ENCODE results near the gene BRI3BP.

The BRI3BP gene, protein sequence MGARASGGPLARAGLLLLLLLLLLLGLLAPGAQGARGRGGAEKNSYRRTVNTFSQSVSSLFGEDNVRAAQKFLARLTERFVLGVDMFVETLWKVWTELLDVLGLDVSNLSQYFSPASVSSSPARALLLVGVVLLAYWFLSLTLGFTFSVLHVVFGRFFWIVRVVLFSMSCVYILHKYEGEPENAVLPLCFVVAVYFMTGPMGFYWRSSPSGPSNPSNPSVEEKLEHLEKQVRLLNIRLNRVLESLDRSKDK

DNA sequence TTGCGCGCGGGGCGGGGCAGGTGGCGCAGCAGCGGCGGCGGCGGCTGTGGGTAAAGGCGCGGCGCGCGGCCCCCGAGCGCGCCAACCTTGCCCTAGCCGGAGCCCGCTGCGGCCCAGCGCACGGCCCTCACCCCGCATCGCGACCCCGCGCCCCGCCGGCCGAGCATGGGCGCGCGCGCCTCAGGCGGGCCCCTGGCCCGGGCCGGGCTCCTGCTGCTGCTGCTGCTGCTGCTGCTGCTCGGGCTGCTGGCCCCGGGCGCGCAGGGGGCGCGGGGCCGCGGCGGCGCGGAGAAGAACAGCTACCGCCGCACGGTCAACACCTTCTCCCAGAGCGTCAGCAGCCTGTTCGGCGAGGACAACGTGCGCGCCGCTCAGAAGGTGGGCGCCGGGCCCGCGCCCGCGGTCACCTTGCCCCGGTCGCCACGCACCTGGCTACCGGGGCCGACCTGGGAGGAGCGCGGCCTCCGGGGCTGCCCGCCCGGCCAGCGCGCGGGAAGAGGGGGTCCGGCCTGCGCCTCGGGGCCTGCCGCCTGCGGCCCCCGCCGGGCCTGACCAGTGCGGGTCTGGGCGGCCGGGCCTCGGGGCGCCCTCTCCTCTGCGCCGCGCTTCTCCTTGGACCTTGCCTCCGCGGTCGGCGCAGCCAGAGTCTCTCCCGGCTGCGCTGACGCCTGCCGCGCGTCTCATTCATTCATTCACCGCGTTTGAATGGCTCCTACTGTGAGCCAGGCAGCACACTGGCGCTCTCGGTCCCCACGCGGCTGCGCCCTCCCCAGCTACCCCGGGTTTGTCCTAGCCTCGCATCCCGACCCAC, at the start of gene BRI3BP:
Gene BRI3BP, plus strand, starts transcription at position 20 of the 811 bp plus-strand sequence. Its CDS starts 146 bp downstream, at position 166.
- DNase-seq (ENCODE audit: extremely low read depth in 1 of 2, low read depth in 1 of 2) = peak in 1 of 2 donors; percentile 5

DNA sequence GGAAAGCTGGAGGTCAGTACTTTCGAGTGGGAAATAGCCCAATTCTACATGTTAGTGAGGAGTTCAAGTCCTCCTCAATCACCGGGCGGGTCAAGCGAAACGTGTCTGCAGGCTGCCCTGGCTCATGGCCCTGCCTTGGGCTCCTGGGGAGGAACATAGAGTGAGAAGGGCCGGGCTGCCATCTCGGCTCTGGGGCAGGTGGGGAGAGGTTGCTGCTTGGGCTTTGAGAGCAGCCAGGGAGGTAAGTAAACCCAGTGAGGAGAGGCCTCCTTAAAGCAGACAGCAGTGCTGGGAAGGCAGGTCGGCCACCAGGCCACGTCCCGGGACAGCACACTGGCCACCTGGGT, 47.0 kb upstream of the BRI3BP start:
- no peak for DNase-seq (ENCODE audit: extremely low read depth in 1 of 2, low read depth in 1 of 2)

DNA sequence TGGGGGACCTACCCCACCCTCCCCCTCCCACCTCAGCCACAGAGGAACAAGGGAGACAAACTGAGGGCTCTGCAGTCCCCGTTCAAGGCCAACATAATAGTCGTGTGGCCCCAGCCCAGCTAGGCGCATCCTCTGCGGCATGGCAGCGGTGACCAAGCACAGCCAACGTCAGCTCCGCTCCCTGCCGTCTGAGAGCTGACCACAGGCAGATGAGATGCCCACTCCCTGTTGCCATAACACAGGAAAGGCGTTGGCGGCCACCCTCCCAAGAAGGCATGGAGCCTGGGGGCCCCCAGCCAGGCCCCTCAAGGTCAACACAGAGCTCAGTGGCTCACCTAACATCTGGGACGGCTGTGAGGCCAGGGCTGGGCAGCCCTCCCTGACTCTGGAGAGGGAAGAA, 46.4 kb upstream of the BRI3BP start:
- DNase-seq (ENCODE audit: extremely low read depth in 1 of 2, low read depth in 1 of 2) = no peak

DNA sequence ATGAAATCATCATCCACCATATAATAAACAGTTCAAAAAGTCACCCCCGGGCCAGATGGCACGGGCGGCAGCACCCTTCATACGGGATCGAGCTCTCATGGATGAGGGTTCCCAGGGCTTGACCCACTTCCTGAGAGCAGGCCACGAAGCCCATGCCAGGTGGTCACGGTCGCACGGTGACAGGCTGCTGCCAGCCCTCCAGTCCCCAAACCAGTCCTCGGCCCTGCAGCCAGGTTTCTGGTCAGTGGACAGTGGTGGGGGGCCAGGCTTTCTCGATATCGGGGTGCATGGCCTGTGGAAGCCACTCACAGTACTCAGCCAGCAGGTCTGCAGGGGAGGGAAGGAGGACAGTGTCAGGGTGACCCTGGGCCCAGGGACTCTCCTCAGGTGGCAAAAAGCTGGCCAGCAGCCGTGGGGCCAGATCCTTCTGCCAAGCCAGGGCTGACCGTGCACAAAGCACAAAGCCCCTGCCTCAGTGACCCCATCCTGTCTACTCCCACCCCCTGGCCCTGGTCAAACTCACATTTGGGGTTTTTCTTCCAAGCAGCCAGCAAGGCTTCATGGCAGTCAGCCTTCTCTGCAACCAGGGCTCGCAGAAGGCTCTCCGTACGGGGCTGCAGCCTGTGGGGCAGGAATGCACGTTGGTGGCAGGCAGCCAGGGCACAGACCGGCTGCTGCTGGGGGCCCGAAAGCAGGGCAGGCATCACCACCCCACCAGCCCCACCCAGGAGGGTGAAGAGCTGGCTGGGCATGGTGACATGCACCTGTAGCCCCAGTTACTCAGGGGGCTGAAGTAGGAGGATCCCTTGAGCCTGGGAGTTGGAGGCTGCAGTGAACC, 45.7 kb upstream of the BRI3BP start:
- no peak for DNase-seq (ENCODE audit: extremely low read depth in 1 of 2, low read depth in 1 of 2)

DNA sequence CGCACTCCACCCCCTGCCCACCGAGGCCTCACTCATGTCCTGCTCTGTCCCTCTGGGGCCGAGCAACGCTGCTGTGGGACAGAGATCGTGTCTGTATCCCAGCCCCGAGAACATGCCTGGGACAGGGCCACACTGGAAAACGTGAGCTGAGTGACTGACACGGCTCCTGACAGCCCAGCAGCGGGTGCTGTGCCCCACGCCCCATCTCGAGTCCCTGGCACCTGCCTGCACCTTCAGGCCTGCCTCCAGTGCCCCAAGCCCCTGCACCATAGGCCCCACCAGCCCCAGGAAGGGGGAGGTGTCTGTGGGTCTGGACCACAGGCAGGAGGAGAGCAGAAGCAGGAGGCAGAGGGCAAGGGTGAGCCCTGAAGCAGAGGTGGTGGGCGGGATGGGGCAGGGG, 44.4 kb upstream of the BRI3BP start:
- no peak for DNase-seq (ENCODE audit: extremely low read depth in 1 of 2, low read depth in 1 of 2)

DNA sequence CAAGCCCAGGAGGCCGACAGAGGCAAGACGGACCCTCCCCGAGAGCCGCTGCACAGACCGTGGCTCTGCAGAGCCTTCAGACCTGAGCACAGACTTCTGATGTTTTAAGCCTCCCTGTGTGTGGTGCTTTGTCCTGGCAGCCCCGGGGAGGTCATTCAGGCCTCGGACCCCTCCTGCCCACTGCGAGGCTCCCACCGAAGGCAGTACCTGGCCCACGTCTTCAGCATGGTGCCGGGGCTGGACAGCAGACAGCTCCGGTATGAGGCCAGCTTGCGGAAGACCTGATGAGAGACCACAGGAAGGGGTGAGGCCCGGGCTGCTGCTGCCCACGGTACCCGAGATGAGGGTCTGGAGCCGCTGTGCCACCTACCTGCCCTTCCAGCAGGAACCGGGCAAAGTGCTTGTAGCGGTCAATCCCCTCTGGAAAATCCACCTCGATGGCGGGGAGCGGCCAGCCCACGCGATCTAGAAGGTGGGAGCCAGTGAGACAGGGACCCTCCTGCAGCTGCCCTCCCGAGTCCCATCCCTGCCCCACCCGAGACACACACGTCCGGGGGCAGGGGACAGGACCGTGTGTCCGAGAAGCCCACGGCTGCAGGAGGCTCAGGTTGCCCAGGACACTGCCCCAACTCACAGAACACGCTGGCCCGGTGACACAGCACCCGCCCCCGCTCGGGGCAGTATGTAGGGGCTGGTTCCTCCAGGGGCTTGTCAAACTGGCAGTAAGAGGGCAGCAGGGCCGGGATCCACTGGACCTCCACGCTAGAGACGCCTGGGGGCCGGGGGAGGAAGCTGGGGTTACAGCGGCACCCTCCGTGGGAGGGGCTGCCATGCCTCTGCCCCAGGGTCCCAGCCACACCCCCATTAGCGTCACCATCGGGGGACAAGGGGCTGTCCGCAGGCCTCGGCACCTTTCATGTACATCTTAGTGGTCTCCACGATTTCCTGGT, 43.4 kb upstream of the BRI3BP start:
- no peak for DNase-seq (ENCODE audit: extremely low read depth in 1 of 2, low read depth in 1 of 2)

DNA sequence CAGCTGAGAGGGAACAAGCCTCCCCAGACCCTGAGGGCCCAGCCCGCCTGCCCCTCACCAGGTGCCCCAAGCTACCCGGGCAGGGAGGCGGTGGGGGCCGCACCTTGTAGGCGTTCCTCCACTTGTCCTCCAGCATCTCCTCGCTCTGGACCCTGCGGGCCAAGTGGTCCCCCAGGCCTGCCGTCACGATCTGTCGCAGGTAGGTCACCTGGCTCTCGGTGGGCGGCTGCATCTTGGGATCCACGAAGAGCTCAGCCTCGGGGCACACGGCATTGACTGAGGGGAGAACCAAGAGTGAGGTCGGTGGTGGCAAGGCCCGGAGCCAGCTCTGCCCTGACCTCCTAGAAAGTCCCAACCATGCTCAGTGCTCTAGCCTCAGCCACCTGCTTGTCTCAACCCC, 41.1 kb upstream of the BRI3BP start:
- DNase-seq (ENCODE audit: extremely low read depth in 1 of 2, low read depth in 1 of 2) = no peak

DNA sequence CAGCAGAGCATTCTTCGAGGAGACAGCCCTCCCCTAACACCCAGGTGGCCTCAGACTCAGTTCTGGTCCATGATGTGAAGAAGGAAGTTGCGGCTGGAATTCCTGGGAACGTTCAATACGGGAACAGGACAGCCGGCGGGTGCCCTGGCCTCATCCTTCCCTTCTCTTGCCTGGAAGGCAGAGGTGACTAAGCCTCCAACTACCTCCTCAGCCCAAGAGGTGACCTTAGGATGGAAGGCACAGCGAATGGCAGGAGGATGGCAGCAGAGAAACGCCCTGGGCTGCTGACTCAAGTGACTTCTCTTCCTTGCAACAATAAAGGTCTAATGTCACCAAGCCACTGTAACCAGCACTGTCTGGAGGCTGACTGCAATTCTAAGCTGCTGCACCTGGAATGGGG, 40.6 kb upstream of the BRI3BP start:
- no peak for DNase-seq (ENCODE audit: extremely low read depth in 1 of 2, low read depth in 1 of 2)

DNA sequence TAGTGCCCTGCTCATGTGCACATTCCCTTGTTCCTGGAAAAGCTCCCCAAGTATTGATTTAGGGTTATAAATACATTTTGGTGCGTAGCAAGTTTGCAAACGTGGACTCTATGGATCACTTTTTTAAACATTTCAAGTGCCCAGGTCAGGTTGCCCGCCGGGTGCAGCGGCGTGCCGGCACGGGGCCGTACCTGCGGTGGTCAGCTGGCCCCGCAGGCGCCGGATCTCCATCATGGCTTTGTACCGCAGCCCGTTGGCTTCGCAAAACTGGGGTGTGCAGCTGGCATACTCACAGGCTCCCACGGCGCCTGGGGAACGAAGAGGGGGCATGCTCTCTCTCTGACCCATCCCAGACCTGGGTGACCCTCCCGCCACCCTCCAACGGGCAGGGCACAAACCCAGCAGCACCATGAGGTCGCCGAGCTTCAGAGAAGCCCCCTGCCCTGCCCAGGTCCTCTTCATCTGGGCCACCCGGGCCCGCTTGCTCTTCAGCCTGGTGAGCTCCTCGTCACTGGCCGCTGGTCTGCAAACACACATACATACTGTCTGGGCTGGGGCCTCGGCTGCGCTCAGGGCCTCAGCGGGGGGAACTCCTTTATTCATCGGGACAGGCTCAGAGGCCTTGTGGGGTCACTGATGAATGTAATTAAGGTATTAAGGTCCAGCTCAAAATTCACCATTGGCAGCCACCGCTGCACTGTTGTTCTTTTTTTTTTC, 39.6 kb upstream of the BRI3BP start:
- no peak for DNase-seq (ENCODE audit: extremely low read depth in 1 of 2, low read depth in 1 of 2)

DNA sequence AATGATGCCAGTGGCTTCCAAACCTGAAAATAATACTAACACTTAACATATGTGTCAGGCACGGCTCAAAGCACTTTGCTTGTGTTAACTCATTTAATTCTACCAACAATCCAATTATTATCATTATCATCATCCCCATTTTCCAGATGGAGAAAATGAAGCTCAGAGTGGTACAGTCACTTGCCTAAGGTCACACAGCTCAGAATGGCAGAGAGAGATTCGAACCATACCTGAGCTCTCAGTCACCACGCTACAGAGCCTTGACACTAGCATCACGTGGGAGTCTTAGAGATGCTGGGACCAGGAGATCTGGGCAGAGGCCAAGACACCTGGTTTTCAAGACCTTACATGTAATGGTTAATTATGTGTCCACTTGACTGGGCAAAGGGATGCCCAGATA, 38.7 kb upstream of the BRI3BP start:
- no peak for DNase-seq (ENCODE audit: extremely low read depth in 1 of 2, low read depth in 1 of 2)

DNA sequence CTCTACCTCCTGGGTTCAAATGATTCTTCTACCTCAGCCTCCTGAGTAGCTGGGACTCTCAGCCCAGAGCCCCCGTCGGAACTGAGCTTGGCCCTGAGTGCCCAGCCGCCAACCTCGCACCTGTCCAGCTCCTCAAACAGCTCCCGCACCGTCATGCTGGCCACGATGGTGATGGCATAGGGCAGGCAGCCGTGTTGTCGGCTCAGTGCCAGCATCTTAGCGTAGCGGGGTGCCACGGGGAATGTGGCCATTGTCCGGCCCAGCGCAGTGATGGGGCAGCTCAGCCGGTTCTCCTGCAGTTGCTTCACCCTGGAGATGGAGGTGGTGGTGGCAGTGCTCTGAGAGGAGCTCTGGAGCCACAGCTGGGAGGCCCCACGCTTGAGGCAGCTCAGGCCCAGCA, 36.9 kb upstream of the BRI3BP start:
- no peak for DNase-seq (ENCODE audit: extremely low read depth in 1 of 2, low read depth in 1 of 2)

DNA sequence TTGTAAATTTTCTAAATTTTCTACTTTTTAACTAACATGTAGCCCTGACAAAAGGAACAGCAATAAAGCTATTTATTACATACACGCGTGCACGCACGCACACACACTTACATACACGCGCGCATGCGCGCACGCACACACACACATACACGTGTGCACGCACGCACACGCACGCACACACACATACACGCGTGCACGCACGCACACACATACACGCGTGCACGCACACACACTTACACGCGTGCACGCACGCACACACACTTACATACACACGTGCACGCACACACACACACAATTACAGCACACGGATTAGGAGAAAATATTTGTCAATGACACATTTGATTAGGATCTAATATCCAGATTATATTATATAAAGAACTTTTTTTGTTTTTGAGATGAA, 32.4 kb upstream of the BRI3BP start:
- no peak for DNase-seq (ENCODE audit: extremely low read depth in 1 of 2, low read depth in 1 of 2)

DNA sequence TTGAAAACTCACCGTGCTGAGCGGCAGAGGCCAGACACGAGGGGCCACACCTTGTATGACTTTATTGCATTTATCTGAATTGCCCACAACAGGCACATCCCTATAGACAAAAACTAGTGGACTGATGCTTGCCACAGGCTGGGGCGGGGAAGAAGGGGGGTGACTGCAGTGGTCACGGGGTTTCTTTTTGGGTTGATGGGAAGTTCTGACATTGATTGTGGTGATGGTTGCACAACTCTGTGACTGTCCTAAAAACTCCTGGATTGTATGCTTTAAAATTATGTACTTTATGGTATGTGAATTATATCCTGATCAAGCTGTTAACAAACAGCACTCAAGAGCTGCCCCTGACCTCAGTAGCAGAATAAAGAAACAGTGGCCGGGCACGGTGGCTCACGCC, 30.2 kb upstream of the BRI3BP start:
- DNase-seq (ENCODE audit: extremely low read depth in 1 of 2, low read depth in 1 of 2) = no peak

DNA sequence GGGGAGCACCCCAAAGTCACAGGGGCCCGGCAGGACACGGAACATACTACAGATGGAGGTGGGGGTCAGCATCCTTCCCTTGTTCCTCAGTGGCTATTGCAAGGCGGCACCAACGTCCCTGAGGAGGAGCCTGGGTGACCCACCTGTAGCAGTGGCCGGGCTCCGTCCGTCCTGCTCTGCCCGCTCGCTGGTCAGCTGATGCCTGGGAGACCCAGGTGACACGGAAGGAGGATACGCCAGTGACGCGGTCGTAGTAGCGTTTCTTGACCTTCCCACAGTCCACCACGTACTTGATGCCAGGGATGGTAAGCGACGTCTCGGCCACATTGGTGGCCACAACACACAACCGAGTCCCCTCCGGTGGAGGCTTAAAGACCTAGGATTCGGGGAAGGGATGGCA, 29.2 kb upstream of the BRI3BP start:
- no peak for DNase-seq (ENCODE audit: extremely low read depth in 1 of 2, low read depth in 1 of 2)

DNA sequence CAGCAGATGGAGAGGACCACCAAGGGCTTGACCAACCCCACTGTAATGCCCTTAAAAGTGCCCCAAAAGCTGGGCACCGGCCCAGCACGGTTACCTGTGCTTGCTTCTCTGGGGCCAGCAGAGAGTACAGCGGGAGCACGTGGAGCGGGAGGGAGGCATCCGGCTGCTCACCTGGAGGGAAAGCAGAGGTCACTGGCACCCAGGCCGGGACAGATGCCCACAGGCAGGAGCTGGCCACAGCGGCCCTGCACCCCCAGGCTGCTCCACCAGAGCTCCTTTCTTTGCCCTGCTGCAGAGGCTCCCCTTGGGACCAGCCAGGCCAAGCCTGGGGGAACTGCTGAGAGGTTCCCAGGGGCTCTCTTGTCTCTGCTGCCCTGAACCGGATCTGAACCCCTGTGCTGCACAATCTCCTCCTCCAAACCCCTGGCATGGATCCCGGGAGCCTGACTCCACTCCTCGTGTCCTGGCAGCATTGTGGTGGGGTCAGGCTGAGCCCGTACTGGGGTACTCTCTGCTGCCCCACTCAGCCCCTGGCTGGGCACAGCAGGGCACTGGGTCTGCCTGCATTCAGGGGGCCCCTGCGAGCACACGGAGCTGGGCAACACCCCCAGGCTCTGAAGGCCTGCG, 28.5 kb upstream of the BRI3BP start:
- DNase-seq (ENCODE audit: extremely low read depth in 1 of 2, low read depth in 1 of 2) = no peak

DNA sequence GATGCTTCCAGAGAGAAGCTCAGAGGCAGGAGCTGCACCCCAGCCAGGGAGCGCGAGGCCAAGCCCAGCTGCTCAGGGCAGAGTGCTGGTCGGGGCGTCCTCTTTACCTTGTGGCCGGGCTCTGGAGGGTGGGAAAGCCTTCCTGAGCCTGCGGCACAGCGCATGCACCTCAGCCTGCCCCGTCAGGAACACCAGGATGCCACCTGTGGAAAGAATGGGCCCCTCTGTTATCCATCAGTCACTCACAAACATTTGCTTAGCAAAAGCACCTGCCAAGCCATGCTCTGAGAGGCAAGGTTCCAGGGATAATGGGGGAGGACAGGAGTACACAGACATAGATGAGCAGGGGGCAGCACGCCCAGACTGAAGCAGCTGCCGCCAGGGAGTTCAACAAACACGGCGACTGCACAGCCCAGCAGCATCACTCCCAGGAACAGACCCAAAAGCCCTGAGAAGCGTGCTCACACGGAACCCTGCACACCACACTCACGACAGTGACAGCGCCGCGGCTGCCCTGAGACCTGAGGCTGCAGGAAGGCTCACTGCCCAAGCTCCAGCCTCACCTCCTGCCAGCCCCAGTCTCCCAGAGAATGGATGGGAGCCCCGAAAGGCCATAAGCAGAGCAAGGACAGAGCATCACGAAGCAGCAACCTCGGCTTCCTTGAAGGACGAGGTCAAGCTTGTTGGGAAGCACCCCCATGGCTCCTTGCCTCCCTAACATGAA, 26.3 kb upstream of the BRI3BP start:
- no peak for DNase-seq (ENCODE audit: extremely low read depth in 1 of 2, low read depth in 1 of 2)

DNA sequence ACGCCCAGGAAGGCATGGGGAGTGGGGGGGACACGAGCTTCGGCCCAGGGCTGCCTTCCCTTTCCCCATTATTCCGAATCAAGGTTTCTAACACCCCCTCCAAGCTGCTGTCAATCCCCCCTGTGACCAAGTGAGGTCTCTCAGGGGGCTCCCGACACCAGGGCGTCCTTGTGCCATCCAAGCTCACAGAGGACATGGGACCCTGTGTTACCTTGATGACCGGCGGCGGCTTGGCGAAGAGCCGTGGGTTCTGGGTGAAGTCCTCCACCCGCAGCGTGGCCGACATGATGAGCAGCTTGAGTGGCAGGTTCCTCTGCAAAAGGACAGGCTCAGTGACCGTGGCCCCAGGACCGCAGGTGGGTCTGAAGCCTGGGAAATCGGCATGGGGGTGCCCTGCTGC, 24.8 kb upstream of the BRI3BP start:
- no peak for DNase-seq (ENCODE audit: extremely low read depth in 1 of 2, low read depth in 1 of 2)

DNA sequence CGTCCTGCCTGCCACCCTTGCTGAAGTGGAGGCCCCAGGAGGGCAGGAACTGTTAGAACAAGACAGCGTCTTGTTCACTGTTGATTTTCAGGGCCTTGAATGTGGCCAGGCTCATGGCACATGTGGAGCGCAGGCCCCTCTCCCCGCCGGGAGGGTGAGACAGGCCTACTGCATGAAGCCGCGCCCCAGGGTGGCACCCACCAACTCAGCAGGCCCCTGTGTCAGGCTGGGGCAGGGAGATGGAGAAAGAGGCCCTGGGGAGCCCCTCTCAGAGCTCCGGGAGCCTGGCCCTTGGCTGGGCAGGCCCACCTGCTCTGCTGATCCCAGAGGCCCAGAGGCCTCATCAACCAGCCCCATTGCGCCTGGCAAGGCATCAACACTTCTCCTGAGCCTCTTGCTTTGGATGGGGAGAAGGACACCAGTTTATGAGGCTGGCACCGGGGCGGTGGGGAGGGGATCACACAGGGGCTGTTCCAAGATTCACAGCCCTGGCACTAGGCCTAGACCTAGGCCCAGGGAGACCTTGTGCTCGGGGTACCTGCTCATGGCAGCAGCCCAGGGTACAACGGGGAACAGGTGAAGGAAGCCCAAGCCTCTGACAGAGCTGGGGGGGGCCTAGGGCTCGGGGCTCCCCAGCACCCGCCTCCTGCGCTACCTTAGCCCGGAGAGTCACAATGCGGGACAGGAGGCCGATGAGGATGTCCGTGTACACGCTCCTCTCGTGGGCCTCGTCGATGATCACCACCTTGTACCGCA, 22.6 kb upstream of the BRI3BP start:
- no peak for DNase-seq (ENCODE audit: extremely low read depth in 1 of 2, low read depth in 1 of 2)
